Measurements from ENCODE around the gene PAK4. TPM values are rescaled to one million over a fixed set of nuclear protein-coding genes. Genes with fewer than 3 reads are reported as not detected.

PAK4 gene
- total and polyA plus RNA-seq, 2 donors from 2014 or later = 52.5 to 55.6 TPM

GRCh38 chr19:39167461-39168257 lies 42.1 kb downstream of the PAK4 start:
- Histone ChIP-seq H3K27me3 (ENCODE audit: control insufficient read depth, insufficient read depth, low read length) (no peaks in the 10 kb centered on the region), H3K4me1 (ENCODE audit: control insufficient read depth in 2 of 3, insufficient read depth in 2 of 3, low read depth in 1 of 3, low read length in 3 of 3) (peaks cover 0 to 31% (median 10%) of the 10 kb centered on the region in 3 donors), H3K9me3 (ENCODE audit: control insufficient read depth in 2 of 3, insufficient read depth in 1 of 3, low read length in 3 of 3) (no peaks in the 10 kb centered on the region), H3K4me3 (ENCODE audit: low read length in 3 of 3) (no peak overlapping the region), H3K36me3 (ENCODE audit: control insufficient read depth in 2 of 3, insufficient read depth in 3 of 3, low read length in 3 of 3) (peaks cover 0 to 6% (median 5%) of the 10 kb centered on the region in 3 donors), H3K9ac (ENCODE audit: low read length in 3 of 3) (peak overlapping the region in 1 of 3 donors; percentile 19), H3K27ac (ENCODE audit: low read depth in 2 of 2, low read length in 2 of 2) (peak overlapping the region; percentile 83 to 87)
- peak; percentile 75 to 93 (median 80) for DNase-seq
- intact Hi-C loops (cut with DNase I) = no loop called here
- no peak for FAIRE-seq
- TF ChIP-seq CTCF (IDR thresholded peaks at IDR 0.05; ENCODE audit: borderline replicate concordance, extremely low read depth, insufficient read depth) = no peak

GRCh38 chr19:39168258-39169142 lies 42.9 kb downstream of the PAK4 start:
- no peak for TF ChIP-seq CTCF (IDR thresholded peaks at IDR 0.05; ENCODE audit: borderline replicate concordance, extremely low read depth, insufficient read depth)
- no peak for FAIRE-seq
- H3K27ac ChIP-seq (ENCODE audit: low read depth in 2 of 2, low read length in 2 of 2) = peak overlapping the region; percentile 18 to 67
- H3K9me3 ChIP-seq (ENCODE audit: control insufficient read depth in 2 of 3, insufficient read depth in 1 of 3, low read length in 3 of 3) = no peaks in the 10 kb centered on the region
- peaks cover 0 to 24% (median 10%) of the 10 kb centered on the region in 3 donors for H3K4me1 ChIP-seq (ENCODE audit: control insufficient read depth in 2 of 3, insufficient read depth in 2 of 3, low read depth in 1 of 3, low read length in 3 of 3)
- no peak for DNase-seq
- no peak overlapping the region for H3K4me3 ChIP-seq (ENCODE audit: low read length in 3 of 3)
- intact Hi-C loops (cut with DNase I) = no loop called here
- peaks cover 0 to 6% (median 5%) of the 10 kb centered on the region in 3 donors for H3K36me3 ChIP-seq (ENCODE audit: control insufficient read depth in 2 of 3, insufficient read depth in 3 of 3, low read length in 3 of 3)
- peak overlapping the region in 1 of 3 donors; percentile 12 for H3K9ac ChIP-seq (ENCODE audit: low read length in 3 of 3)
- no peaks in the 10 kb centered on the region for H3K27me3 ChIP-seq (ENCODE audit: control insufficient read depth, insufficient read depth, low read length)

- peaks cover 0 to 22% (median 10%) of the 10 kb centered on the region in 3 donors for H3K4me1 ChIP-seq (ENCODE audit: control insufficient read depth in 2 of 3, insufficient read depth in 2 of 3, low read depth in 1 of 3, low read length in 3 of 3)
- H3K4me3 ChIP-seq (ENCODE audit: low read length in 3 of 3) = no peak overlapping the region
- intact Hi-C loops (cut with DNase I) = no loop called here
- H3K9me3 ChIP-seq (ENCODE audit: control insufficient read depth in 2 of 3, insufficient read depth in 1 of 3, low read length in 3 of 3) = no peaks in the 10 kb centered on the region
- no peaks in the 10 kb centered on the region for H3K27me3 ChIP-seq (ENCODE audit: control insufficient read depth, insufficient read depth, low read length)
- DNase-seq = no peak
- H3K27ac ChIP-seq (ENCODE audit: low read depth in 2 of 2, low read length in 2 of 2) = no peak overlapping the region
- no peak overlapping the region for H3K9ac ChIP-seq (ENCODE audit: low read length in 3 of 3)
- H3K36me3 ChIP-seq (ENCODE audit: control insufficient read depth in 2 of 3, insufficient read depth in 3 of 3, low read length in 3 of 3) = peaks cover 0 to 6% (median 5%) of the 10 kb centered on the region in 3 donors
- FAIRE-seq = no peak
- no peak for TF ChIP-seq CTCF (IDR thresholded peaks at IDR 0.05; ENCODE audit: borderline replicate concordance, extremely low read depth, insufficient read depth)
These were observed 43.7 kb downstream of the PAK4 start for GRCh38 chr19:39169143-39169810.
